Body of pancreas (tissue), 4 donors: ENCODE measurements around the gene KRTAP4-5.
"Not testable (repeated sequence)": the region's sequence is repeated elsewhere in the genome, so short reads cannot be mapped to it uniquely, and the experiment has no call there.

Experiments used
- POLR2A ChIP-seq, 3 donors: fragments of 450-650 bp; IDR thresholded peaks; one replicate each; pipeline ENCODE4 v1.6.1; 2016; ENCODE audit warnings: antibody characterized with exemption in 3 of 3, mild to moderate bottlenecking in 2 of 3
- TF ChIP-seq, protein P1 (sequence below), 7 experiments: fragments of 450-650 bp in 4 of 7; fragments of 200-600 bp in 3 of 7; sonication (generic) in 3 of 7; IDR thresholded peaks; one replicate each; pipeline ENCODE4 v1.5.1; 2016 to 2019; ENCODE audit warnings: antibody characterized with exemption in 7 of 7

DNA sequence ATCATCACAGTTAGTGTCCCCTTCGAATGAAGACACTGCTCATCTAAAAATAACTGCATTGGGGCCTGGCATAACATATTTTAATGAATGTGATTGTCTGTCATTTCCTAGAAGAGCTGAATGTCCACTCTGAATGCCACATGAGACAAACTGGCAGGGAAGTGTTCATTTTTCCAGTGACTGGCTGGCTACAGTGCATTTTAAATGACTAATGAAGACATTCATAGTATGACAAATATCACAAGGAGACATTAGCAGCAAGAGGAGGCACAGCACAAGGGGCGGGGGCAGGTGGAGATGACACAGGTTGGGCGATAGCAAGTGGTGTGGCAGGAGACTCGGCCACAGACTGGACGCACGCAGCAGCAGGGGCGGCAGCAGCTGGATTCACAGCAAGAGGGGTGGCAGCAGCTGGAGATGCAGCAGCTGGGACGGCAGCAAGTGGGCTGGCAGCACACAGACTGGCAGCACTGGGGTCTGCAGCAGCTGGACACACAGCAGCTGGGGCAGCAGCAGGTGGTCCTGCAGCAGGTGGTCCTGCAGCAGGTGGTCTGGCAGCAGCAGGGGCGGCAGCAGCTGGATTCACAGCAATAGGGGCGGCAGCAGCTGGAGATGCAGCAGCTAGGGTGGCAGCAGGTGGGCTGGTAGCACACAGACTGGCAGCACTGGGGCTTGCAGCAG lies 514 bp downstream of the KRTAP4-5 start:
- TF ChIP-seq, protein P1, sequence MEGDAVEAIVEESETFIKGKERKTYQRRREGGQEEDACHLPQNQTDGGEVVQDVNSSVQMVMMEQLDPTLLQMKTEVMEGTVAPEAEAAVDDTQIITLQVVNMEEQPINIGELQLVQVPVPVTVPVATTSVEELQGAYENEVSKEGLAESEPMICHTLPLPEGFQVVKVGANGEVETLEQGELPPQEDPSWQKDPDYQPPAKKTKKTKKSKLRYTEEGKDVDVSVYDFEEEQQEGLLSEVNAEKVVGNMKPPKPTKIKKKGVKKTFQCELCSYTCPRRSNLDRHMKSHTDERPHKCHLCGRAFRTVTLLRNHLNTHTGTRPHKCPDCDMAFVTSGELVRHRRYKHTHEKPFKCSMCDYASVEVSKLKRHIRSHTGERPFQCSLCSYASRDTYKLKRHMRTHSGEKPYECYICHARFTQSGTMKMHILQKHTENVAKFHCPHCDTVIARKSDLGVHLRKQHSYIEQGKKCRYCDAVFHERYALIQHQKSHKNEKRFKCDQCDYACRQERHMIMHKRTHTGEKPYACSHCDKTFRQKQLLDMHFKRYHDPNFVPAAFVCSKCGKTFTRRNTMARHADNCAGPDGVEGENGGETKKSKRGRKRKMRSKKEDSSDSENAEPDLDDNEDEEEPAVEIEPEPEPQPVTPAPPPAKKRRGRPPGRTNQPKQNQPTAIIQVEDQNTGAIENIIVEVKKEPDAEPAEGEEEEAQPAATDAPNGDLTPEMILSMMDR (IDR thresholded peaks at IDR 0.05) = not testable (repeated sequence)
- not testable (repeated sequence) for TF ChIP-seq POLR2A (IDR thresholded peaks at IDR 0.05)
